ENCODE data around the gene FLG. TPM values are rescaled to one million over a fixed set of nuclear protein-coding genes. Genes with fewer than 3 reads are reported as not detected.
"Not testable (repeated sequence)": the region's sequence is repeated elsewhere in the genome, so short reads cannot be mapped to it uniquely, and the experiment has no call there.

Gene FLG
- total RNA-seq, 2 experiments from 2014 or later: not detected

DNA sequence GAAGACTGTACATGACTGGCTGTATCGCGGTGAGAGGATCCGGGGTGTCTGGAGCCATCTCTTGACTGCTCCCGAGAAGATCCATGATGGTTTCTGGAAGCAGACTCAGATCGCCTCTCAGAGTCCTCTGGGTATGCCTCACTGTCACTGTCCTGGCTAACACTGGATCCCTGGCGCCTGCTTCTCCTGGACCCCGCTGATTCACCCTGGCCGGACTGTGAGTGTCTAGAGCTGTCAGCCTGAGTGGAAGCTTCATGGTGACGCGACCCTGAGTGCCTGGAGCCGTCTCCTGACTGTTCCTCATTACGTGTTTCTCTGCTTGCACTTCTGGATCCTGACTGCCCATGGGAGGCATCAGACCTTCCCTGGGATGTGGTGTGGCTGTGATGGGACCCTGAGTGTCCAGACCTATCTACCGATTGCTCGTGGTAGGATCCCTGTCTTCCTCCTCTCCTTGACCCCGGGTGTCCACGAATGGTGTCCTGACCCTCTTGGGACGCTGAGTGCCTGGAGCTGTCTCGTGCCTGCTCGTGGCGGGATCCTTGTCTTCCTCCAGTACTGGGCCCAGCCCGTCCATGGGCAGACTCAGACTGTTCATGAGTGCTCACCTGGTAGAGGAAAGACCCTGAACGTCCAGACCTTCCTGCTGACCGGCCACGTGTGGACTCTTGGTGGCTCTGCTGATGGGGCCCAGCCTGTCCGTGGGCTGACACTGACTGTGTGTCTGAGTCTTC, 21.7 kb downstream of the FLG start:
- CTCF ChIA-PET, POLR2A ChIA-PET: not testable (repeated sequence)

DNA sequence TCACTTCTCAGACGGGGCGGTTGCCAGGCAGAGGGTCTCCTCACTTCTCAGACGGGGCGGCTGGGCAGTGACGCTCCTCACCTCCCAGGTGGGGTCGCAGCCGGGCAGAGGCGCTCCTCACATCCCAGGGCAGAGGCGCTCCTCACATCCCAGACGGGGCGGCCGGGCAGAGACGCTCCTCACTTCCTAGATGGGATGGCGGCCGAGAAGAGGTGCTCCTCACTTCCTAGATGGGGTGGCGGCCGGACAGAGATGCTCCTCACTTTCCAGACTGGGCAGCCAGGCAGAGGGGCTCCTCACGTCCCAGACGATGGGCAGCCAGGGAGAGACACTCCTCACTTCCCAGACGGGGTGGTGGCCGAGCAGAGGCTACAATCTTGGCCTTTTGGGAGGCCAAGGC, 68.6 kb downstream of the FLG start:
- CTCF ChIA-PET, POLR2A ChIA-PET: not testable (repeated sequence)

Other genes with a start within 250 kb of the FLG start
- gene TCHHL1, start 236.2 kb downstream of the FLG start, total RNA-seq: not detected
- gene TCHH, start 209.8 kb downstream of the FLG start, total RNA-seq: under 1 TPM; 0.17 TPM
- not detected for gene RPTN, start 166.0 kb downstream of the FLG start, total RNA-seq
- gene HRNR, start 101.0 kb downstream of the FLG start, total RNA-seq: not detected
- gene FLG2, start 34.8 kb upstream of the FLG start, total RNA-seq: not detected
- not detected for gene CRNN, start 89.0 kb upstream of the FLG start, total RNA-seq
- not detected for gene LCE5A, start 185.6 kb upstream of the FLG start, total RNA-seq
- not detected for gene CRCT1, start 189.2 kb upstream of the FLG start, total RNA-seq
- gene LCE3E, start 241.5 kb upstream of the FLG start, total RNA-seq: not detected